ENCODE results near the gene SH3RF3.

The SH3RF3 gene

GRCh38 chr2:109086743-109087020 is 42.3 kb upstream of the SH3RF3 start:
- no peak overlapping the region for H2BK120ac ChIP-seq (ENCODE audit: low read depth, low read length)
- H2BK15ac ChIP-seq (ENCODE audit: low read length): no peak overlapping the region
- no peak overlapping the region for H4K91ac ChIP-seq (ENCODE audit: low read depth, low read length, poor library complexity)
- no peak overlapping the region for H2AFZ ChIP-seq (ENCODE audit: low read length)
- peaks cover 0 to 2% of the 10 kb centered on the region in 2 donors for H3K9me3 ChIP-seq (replicated peaks in 1 of 2; ENCODE audit: control insufficient read depth in 2 of 2, insufficient read depth in 1 of 2, low read depth in 1 of 2, low read length in 2 of 2)
- H3K4me1 ChIP-seq (ENCODE audit: control insufficient read depth in 2 of 2, insufficient read depth in 1 of 2, low read depth in 1 of 2, low read length in 2 of 2): no peaks in the 10 kb centered on the region
- H3K27me3 ChIP-seq (ENCODE audit: control insufficient read depth in 3 of 3, insufficient read depth in 3 of 3, low read depth in 1 of 3, low read length in 3 of 3): no peaks in the 10 kb centered on the region
- WGBS, 2 donors (ENCODE audit: extremely low coverage in 2 of 2, insufficient read length in 2 of 2, insufficient replicate concordance in 1 of 2): no CpG with 5 or more reads among the region's 2 CpGs
- H2BK12ac ChIP-seq (ENCODE audit: low read length): no peak overlapping the region
- no peak overlapping the region for H3K4me3 ChIP-seq (ENCODE audit: low read length in 2 of 2)
- H2BK5ac ChIP-seq (ENCODE audit: low read length): no peak overlapping the region
- H3K14ac ChIP-seq (ENCODE audit: low read length): no peak overlapping the region
- no peak overlapping the region for H3K9ac ChIP-seq (ENCODE audit: low read depth, low read length, poor library complexity)
- no peak overlapping the region for H3K18ac ChIP-seq (ENCODE audit: low read length)
- no peaks in the 10 kb centered on the region for H3K79me1 ChIP-seq (ENCODE audit: low read depth, low read length)
- no peak overlapping the region for H3K4me2 ChIP-seq (ENCODE audit: insufficient read depth, low read length, poor library complexity, severe bottlenecking)
- H3K23ac ChIP-seq (ENCODE audit: low read depth, low read length, poor library complexity): no peak overlapping the region
- H3K4ac ChIP-seq (ENCODE audit: low read length): no peak overlapping the region
- H2AK5ac ChIP-seq (ENCODE audit: low read depth, low read length): no peak overlapping the region
- H3K36me3 ChIP-seq (replicated peaks in 1 of 2; ENCODE audit: control insufficient read depth in 2 of 2, insufficient read depth in 2 of 2, low read length in 2 of 2): no peaks in the 10 kb centered on the region
- H4K8ac ChIP-seq (ENCODE audit: low read depth, low read length): no peak overlapping the region
- DNase-seq (ENCODE audit: low spot score): no peak
- H3K27ac ChIP-seq (replicated peaks; ENCODE audit: low read length): no peak overlapping the region

- no peak overlapping the region for H3K18ac ChIP-seq (ENCODE audit: low read length)
- peaks cover 0 to 4% of the 10 kb centered on the region in 2 donors for H3K9me3 ChIP-seq (replicated peaks in 1 of 2; ENCODE audit: control insufficient read depth in 2 of 2, insufficient read depth in 1 of 2, low read depth in 1 of 2, low read length in 2 of 2)
- no peak overlapping the region for H3K4ac ChIP-seq (ENCODE audit: low read length)
- no peaks in the 10 kb centered on the region for H3K27me3 ChIP-seq (ENCODE audit: control insufficient read depth in 3 of 3, insufficient read depth in 3 of 3, low read depth in 1 of 3, low read length in 3 of 3)
- H2AK5ac ChIP-seq (ENCODE audit: low read depth, low read length): no peak overlapping the region
- WGBS, 2 donors (ENCODE audit: extremely low coverage in 2 of 2, insufficient read length in 2 of 2, insufficient replicate concordance in 1 of 2): no CpG with 5 or more reads among the region's 11 CpGs
- H3K36me3 ChIP-seq (replicated peaks in 1 of 2; ENCODE audit: control insufficient read depth in 2 of 2, insufficient read depth in 2 of 2, low read length in 2 of 2): no peaks in the 10 kb centered on the region
- no peak overlapping the region for H2BK12ac ChIP-seq (ENCODE audit: low read length)
- no peak overlapping the region for H3K27ac ChIP-seq (replicated peaks; ENCODE audit: low read length)
- H3K9ac ChIP-seq (ENCODE audit: low read depth, low read length, poor library complexity): no peak overlapping the region
- no peak overlapping the region for H3K4me2 ChIP-seq (ENCODE audit: insufficient read depth, low read length, poor library complexity, severe bottlenecking)
- DNase-seq (ENCODE audit: low spot score): no peak
- no peaks in the 10 kb centered on the region for H3K4me1 ChIP-seq (ENCODE audit: control insufficient read depth in 2 of 2, insufficient read depth in 1 of 2, low read depth in 1 of 2, low read length in 2 of 2)
- no peak overlapping the region for H3K23ac ChIP-seq (ENCODE audit: low read depth, low read length, poor library complexity)
- no peak overlapping the region for H4K8ac ChIP-seq (ENCODE audit: low read depth, low read length)
- H2BK120ac ChIP-seq (ENCODE audit: low read depth, low read length): no peak overlapping the region
- H4K91ac ChIP-seq (ENCODE audit: low read depth, low read length, poor library complexity): no peak overlapping the region
- H3K4me3 ChIP-seq (ENCODE audit: low read length in 2 of 2): no peak overlapping the region
- H3K79me1 ChIP-seq (ENCODE audit: low read depth, low read length): no peaks in the 10 kb centered on the region
- H2BK15ac ChIP-seq (ENCODE audit: low read length): no peak overlapping the region
- H2BK5ac ChIP-seq (ENCODE audit: low read length): no peak overlapping the region
- no peak overlapping the region for H2AFZ ChIP-seq (ENCODE audit: low read length)
- no peak overlapping the region for H3K14ac ChIP-seq (ENCODE audit: low read length)
Measured at GRCh38 chr2:109087055-109087663, 41.8 kb upstream of the SH3RF3 start.

- no peak overlapping the region for H3K9ac ChIP-seq (ENCODE audit: low read depth, low read length, poor library complexity)
Measured at GRCh38 chr2:109089602-109090300, 39.3 kb upstream of the SH3RF3 start.

GRCh38 chr2:109091526-109091925 is 37.5 kb upstream of the SH3RF3 start:
- H2AK5ac ChIP-seq (ENCODE audit: low read depth, low read length): no peak overlapping the region
- H2BK120ac ChIP-seq (ENCODE audit: low read depth, low read length): no peak overlapping the region
- no peaks in the 10 kb centered on the region for H3K79me1 ChIP-seq (ENCODE audit: low read depth, low read length)
- no peaks in the 10 kb centered on the region for H3K27me3 ChIP-seq (ENCODE audit: control insufficient read depth in 3 of 3, insufficient read depth in 3 of 3, low read depth in 1 of 3, low read length in 3 of 3)
- no peak overlapping the region for H2BK15ac ChIP-seq (ENCODE audit: low read length)
- no peak overlapping the region for H3K9ac ChIP-seq (ENCODE audit: low read depth, low read length, poor library complexity)
- no peaks in the 10 kb centered on the region for H3K4me1 ChIP-seq (ENCODE audit: control insufficient read depth in 2 of 2, insufficient read depth in 1 of 2, low read depth in 1 of 2, low read length in 2 of 2)
- peaks cover 0 to 4% of the 10 kb centered on the region in 2 donors for H3K9me3 ChIP-seq (replicated peaks in 1 of 2; ENCODE audit: control insufficient read depth in 2 of 2, insufficient read depth in 1 of 2, low read depth in 1 of 2, low read length in 2 of 2)
- no peak overlapping the region for H3K4me2 ChIP-seq (ENCODE audit: insufficient read depth, low read length, poor library complexity, severe bottlenecking)
- H4K91ac ChIP-seq (ENCODE audit: low read depth, low read length, poor library complexity): no peak overlapping the region
- DNase-seq (ENCODE audit: low spot score): no peak
- no peak overlapping the region for H3K4me3 ChIP-seq (ENCODE audit: low read length in 2 of 2)
- no peak overlapping the region for H2BK12ac ChIP-seq (ENCODE audit: low read length)
- no CpG with 5 or more reads among the region's 4 CpGs for WGBS, 2 donors (ENCODE audit: extremely low coverage in 2 of 2, insufficient read length in 2 of 2, insufficient replicate concordance in 1 of 2)
- no peak overlapping the region for H3K14ac ChIP-seq (ENCODE audit: low read length)
- no peak overlapping the region for H2AFZ ChIP-seq (ENCODE audit: low read length)
- no peak overlapping the region for H4K8ac ChIP-seq (ENCODE audit: low read depth, low read length)
- H3K27ac ChIP-seq (replicated peaks; ENCODE audit: low read length): no peak overlapping the region
- no peak overlapping the region for H3K4ac ChIP-seq (ENCODE audit: low read length)
- H3K23ac ChIP-seq (ENCODE audit: low read depth, low read length, poor library complexity): no peak overlapping the region
- no peak overlapping the region for H2BK5ac ChIP-seq (ENCODE audit: low read length)
- no peaks in the 10 kb centered on the region for H3K36me3 ChIP-seq (replicated peaks in 1 of 2; ENCODE audit: control insufficient read depth in 2 of 2, insufficient read depth in 2 of 2, low read length in 2 of 2)
- H3K18ac ChIP-seq (ENCODE audit: low read length): no peak overlapping the region

More at GRCh38 chr2:109089602-109090300, 39.3 kb upstream of the SH3RF3 start:
- WGBS, 2 donors (ENCODE audit: extremely low coverage in 2 of 2, insufficient read length in 2 of 2, insufficient replicate concordance in 1 of 2): no CpG with 5 or more reads among the region's 4 CpGs
- Histone ChIP-seq H3K9me3 (replicated peaks in 1 of 2; ENCODE audit: control insufficient read depth in 2 of 2, insufficient read depth in 1 of 2, low read depth in 1 of 2, low read length in 2 of 2) (peaks cover 0 to 6% of the 10 kb centered on the region in 2 donors), H3K36me3 (replicated peaks in 1 of 2; ENCODE audit: control insufficient read depth in 2 of 2, insufficient read depth in 2 of 2, low read length in 2 of 2) (no peaks in the 10 kb centered on the region), H3K18ac (ENCODE audit: low read length) (no peak overlapping the region), H2AK5ac (ENCODE audit: low read depth, low read length) (no peak overlapping the region), H3K4me2 (ENCODE audit: insufficient read depth, low read length, poor library complexity, severe bottlenecking) (no peak overlapping the region), H3K4ac (ENCODE audit: low read length) (no peak overlapping the region), H4K8ac (ENCODE audit: low read depth, low read length) (no peak overlapping the region), H3K4me1 (ENCODE audit: control insufficient read depth in 2 of 2, insufficient read depth in 1 of 2, low read depth in 1 of 2, low read length in 2 of 2) (no peaks in the 10 kb centered on the region), H4K91ac (ENCODE audit: low read depth, low read length, poor library complexity) (no peak overlapping the region), H2AFZ (ENCODE audit: low read length) (no peak overlapping the region), H3K27me3 (ENCODE audit: control insufficient read depth in 3 of 3, insufficient read depth in 3 of 3, low read depth in 1 of 3, low read length in 3 of 3) (no peaks in the 10 kb centered on the region), H3K79me1 (ENCODE audit: low read depth, low read length) (no peaks in the 10 kb centered on the region), H3K4me3 (ENCODE audit: low read length in 2 of 2) (no peak overlapping the region), H2BK5ac (ENCODE audit: low read length) (no peak overlapping the region), H2BK12ac (ENCODE audit: low read length) (no peak overlapping the region), H2BK15ac (ENCODE audit: low read length) (no peak overlapping the region), H3K27ac (replicated peaks; ENCODE audit: low read length) (no peak overlapping the region), H3K23ac (ENCODE audit: low read depth, low read length, poor library complexity) (no peak overlapping the region), H3K14ac (ENCODE audit: low read length) (no peak overlapping the region), H2BK120ac (ENCODE audit: low read depth, low read length) (no peak overlapping the region)
- no peak for DNase-seq (ENCODE audit: low spot score)
